IMR-90 (cell line): ENCODE results near the gene EBF3. TPM values are rescaled to one million over a fixed set of nuclear protein-coding genes. Genes with fewer than 3 reads are reported as not detected.

Experiments
- ATAC-seq: fragments of 200-7000 bp; cut with Tn5 transposase; 2 replicates; pipeline ENCODE4 v1.9.1; 2020; ENCODE audit warnings: low read depth, mild to moderate bottlenecking, moderate library complexity
- BruUV-seq: library from RNA; stranded (reverse); fragments of 400-500 nt; replicated peaks from 2 replicates; lab custom pipeline; 2021; lab: Mats Ljungman, UMichigan
- CTCF ChIA-PET: fragments of 300-600 bp; formaldehyde crosslinking; extraction: SDS; loops from one replicate; lab custom pipeline; 2021; ENCODE audit warnings: antibody characterized with exemption; lab: Yijun Ruan, JAX
- POLR2A ChIA-PET: fragments of 300-600 bp; sonication (Branson Sonifier 250); formaldehyde crosslinking; loops from one replicate; lab custom pipeline; 2022; ENCODE audit warnings: antibody characterized with exemption; ENCODE audit not compliant: unreplicated experiment; lab: Charles Lee
- DNase-seq: peaks from one replicate; pipeline ENCODE4 v3.0.0; 2013
- H2AFZ ChIP-seq: replicated peaks from 2 replicates; pipeline ENCODE3; 2013; ENCODE audit warnings: low read length, mild to moderate bottlenecking; ENCODE audit not compliant: poor library complexity
- H2AK5ac ChIP-seq: 2 replicates; pipeline ENCODE4 v1.6.1; 2013; ENCODE audit warnings: low read depth, low read length, inconsistent platforms
- H2AK9ac ChIP-seq: replicated peaks from 2 replicates; pipeline ENCODE3; 2013; ENCODE audit warnings: mild to moderate bottlenecking, low read depth, low read length, moderate library complexity; ENCODE audit not compliant: poor library complexity
- H2BK120ac ChIP-seq: 2 replicates; pipeline ENCODE4 v1.6.1; 2013; ENCODE audit warnings: low read depth, low read length, inconsistent platforms
- H2BK15ac ChIP-seq: 3 replicates; pipeline ENCODE4 v1.6.1; 2013; ENCODE audit warnings: low read depth, low read length, inconsistent platforms
- H2BK20ac ChIP-seq: 2 replicates; pipeline ENCODE4 v1.6.1; 2013; ENCODE audit warnings: low read depth, mild to moderate bottlenecking, inconsistent platforms, low read length, moderate library complexity
- H2BK5ac ChIP-seq: 2 replicates; pipeline ENCODE4 v1.6.1; 2013; ENCODE audit warnings: mild to moderate bottlenecking, low read depth, low read length, inconsistent platforms; ENCODE audit not compliant: poor library complexity, severe bottlenecking
- H3K14ac ChIP-seq: replicated peaks from 2 replicates; pipeline ENCODE4 v1.6.1; 2013; ENCODE audit warnings: low read depth, low read length, inconsistent platforms
- H3K18ac ChIP-seq: 2 replicates; pipeline ENCODE4 v1.6.1; 2013; ENCODE audit warnings: low read depth, low read length, control low read depth
- H3K23ac ChIP-seq: 2 replicates; pipeline ENCODE4 v1.6.1; 2013; ENCODE audit warnings: low read depth, low read length, inconsistent platforms
- H3K27ac ChIP-seq: 2 replicates; pipeline ENCODE4 v1.5.1; 2013; ENCODE audit warnings: mild to moderate bottlenecking, control low read depth, low read length; ENCODE audit not compliant: insufficient read depth
- H3K27me3 ChIP-seq: 2 replicates; pipeline ENCODE4 v1.6.1; 2013; ENCODE audit warnings: low read length; ENCODE audit not compliant: control insufficient read depth, insufficient read depth
- H3K36me3 ChIP-seq: 2 replicates; pipeline ENCODE4 v1.6.1; 2013; ENCODE audit warnings: low read length, mixed read lengths; ENCODE audit not compliant: control insufficient read depth, insufficient read depth
- H3K4ac ChIP-seq: 2 replicates; pipeline ENCODE4 v1.6.1; 2013; ENCODE audit warnings: low read depth, low read length, inconsistent platforms
- H3K4me1 ChIP-seq: 2 replicates; pipeline ENCODE4 v1.6.1; 2013; ENCODE audit warnings: low read length, mixed read lengths; ENCODE audit not compliant: control insufficient read depth, insufficient read depth
- H3K4me2 ChIP-seq: 2 replicates; pipeline ENCODE4 v1.6.1; 2013; ENCODE audit warnings: low read depth, mild to moderate bottlenecking, control low read depth, low read length, moderate library complexity
- H3K4me3 ChIP-seq: 2 replicates; pipeline ENCODE4 v1.5.1; 2013; ENCODE audit warnings: low read depth, mild to moderate bottlenecking, control low read depth, low read length, moderate library complexity; ENCODE audit not compliant: insufficient read depth
- H3K56ac ChIP-seq: 2 replicates; pipeline ENCODE4 v1.6.1; 2013; ENCODE audit warnings: low read length, inconsistent platforms; ENCODE audit not compliant: insufficient read depth; ENCODE audit errors: extremely low read depth
- H3K79me1 ChIP-seq, 2 experiments: 2 replicates each; pipeline ENCODE4 v1.6.1; 2013; ENCODE audit warnings: low read length in 2 of 2, inconsistent platforms in 1 of 2, low read depth in 1 of 2
- H3K9ac ChIP-seq: 2 replicates; pipeline ENCODE4 v1.6.1; 2013; ENCODE audit warnings: low read depth, low read length, control low read depth
- H3K9me1 ChIP-seq: 2 replicates; pipeline ENCODE4 v1.6.1; 2013; ENCODE audit warnings: low read length, inconsistent platforms; ENCODE audit not compliant: insufficient read depth
- H3K9me3 ChIP-seq: 2 replicates; pipeline ENCODE4 v1.6.1; 2013; ENCODE audit warnings: low read length; ENCODE audit not compliant: control insufficient read depth, insufficient read depth
- H4K20me1 ChIP-seq: 2 replicates; pipeline ENCODE4 v1.6.1; 2013; ENCODE audit warnings: low read length, inconsistent platforms; ENCODE audit not compliant: insufficient read depth
- H4K5ac ChIP-seq: 2 replicates; pipeline ENCODE4 v1.6.1; 2013; ENCODE audit warnings: mild to moderate bottlenecking, low read depth, low read length, control low read depth
- H4K8ac ChIP-seq, 2 experiments: 2 replicates each; pipeline ENCODE4 v1.6.1; 2013; ENCODE audit warnings: low read depth in 2 of 2, low read length in 2 of 2, control low read depth in 1 of 2, inconsistent platforms in 1 of 2
- H4K91ac ChIP-seq: 2 replicates; pipeline ENCODE4 v1.6.1; 2013; ENCODE audit warnings: low read depth, low read length, inconsistent platforms; ENCODE audit not compliant: insufficient read depth
- CEBPB ChIP-seq: IDR thresholded peaks from 2 replicates; pipeline ENCODE4 v1.6.1; 2012; ENCODE audit warnings: low read depth, low read length, improper control_type of control experiment
- FOS ChIP-seq: fragments of 150-350 bp; IDR thresholded peaks from 2 replicates; pipeline ENCODE4 v1.6.1; 2016; ENCODE audit warnings: low read depth, low read length
- MAFK ChIP-seq: IDR thresholded peaks from 2 replicates; pipeline ENCODE4 v1.6.1; 2012; ENCODE audit warnings: low read depth, low read length, improper control_type of control experiment
- NFE2L2 ChIP-seq: fragments of 150-350 bp; IDR thresholded peaks from 2 replicates; pipeline ENCODE4 v1.6.1; 2016; ENCODE audit warnings: low read depth, mild to moderate bottlenecking, low read length
- POLR2A ChIP-seq: IDR thresholded peaks from 2 replicates; pipeline ENCODE4 v1.6.1; 2012; ENCODE audit warnings: mild to moderate bottlenecking, low read depth, low read length
- RAD21 ChIP-seq: IDR thresholded peaks from 2 replicates; pipeline ENCODE4 v1.6.1; 2012; ENCODE audit warnings: low read length, improper control_type of control experiment
- RCOR1 ChIP-seq: IDR thresholded peaks from 2 replicates; pipeline ENCODE4 v1.6.1; 2012; ENCODE audit warnings: mild to moderate bottlenecking, low read length, improper control_type of control experiment; ENCODE audit not compliant: insufficient replicate concordance
- RFX5 ChIP-seq: IDR thresholded peaks from 2 replicates; pipeline ENCODE4 v1.8.0; 2012; ENCODE audit warnings: low read depth, mild to moderate bottlenecking, low read length, moderate library complexity
- WGBS, 2 experiments: methylation state at CpG; one replicate each; pipeline versions ENCODE4 v1.1.5 to v1.1.7; 2013; ENCODE audit warnings: missing lambda C conversion rate in 2 of 2; ENCODE audit not compliant: insufficient read length in 1 of 2; ENCODE audit errors: extremely low coverage in 2 of 2; 5-methylcytosine and 5-hydroxymethylcytosine counted together
- dilution Hi-C: fragments of 300-500 bp; cut with HindIII; formaldehyde crosslinking; loops from one replicate; pipeline ENCODE4 v1.14.3; 2018; ENCODE audit warnings: low sequenced_read_pairs; ENCODE audit not compliant: unreplicated experiment
- in situ Hi-C: fragments of 300-500 bp; cut with MboI; formaldehyde crosslinking; loops from 3 replicates; pipeline ENCODE4 v1.14.3; 2019; ENCODE audit warnings: low sequenced_read_pairs, inconsistent platforms, mixed read lengths
- intact Hi-C: fragments of 100-400 bp; cut with micrococcal nuclease; formaldehyde crosslinking; loops from 2 replicates; pipeline ENCODE4 v1.10.0; 2022
- polyA plus RNA-seq, 3 experiments: library from polyadenylated mRNA; depleted of rRNA; stranded (reverse); fragments of >200 nt; gene quantifications; 2 replicates each; pipeline ENCODE4 v1.2.3, GENCODE V29; 2012; ENCODE audit warnings: low replicate concordance in 1 of 3
- total RNA-seq: library from RNA; depleted of rRNA; stranded (reverse); fragments of >200 nt; gene quantifications from 2 replicates; pipeline ENCODE4 v1.2.3, GENCODE V29; 2012
- TF ChIP-seq, protein P1 (sequence below): fragments of 150-350 bp; IDR thresholded peaks from 2 replicates; pipeline ENCODE4 v1.6.1; 2017; ENCODE audit warnings: mild to moderate bottlenecking, antibody characterized with exemption, low read length, low read depth

EBF3 gene
- total and polyA plus RNA-seq, 2 of the 4 experiments (the other 2 are of a cell fraction): 0.36 to 0.70 TPM

- Histone ChIP-seq H3K9me3 (no peaks in the 10 kb centered on the region), H3K14ac (no peak overlapping the region), H2AFZ (no peak overlapping the region), H3K23ac (no peak overlapping the region), H3K4ac (no peak overlapping the region), H3K27ac (no peak overlapping the region), H3K18ac (no peak overlapping the region), H4K20me1 (no peaks in the 10 kb centered on the region; the same call in 1 of the 2 replicates), H3K36me3 (no peaks in the 10 kb centered on the region), H4K8ac (no peak overlapping the region), H3K9ac (no peak overlapping the region), H2BK120ac (no peak overlapping the region), H3K4me2 (no peak overlapping the region), H4K5ac (no peak overlapping the region), H2AK9ac (no peak overlapping the region), H2AK5ac (no peak overlapping the region), H2BK15ac (no peak overlapping the region), H2BK5ac (no peak overlapping the region), H3K79me1 (no peaks in the 10 kb centered on the region), H3K9me1 (no peaks in the 10 kb centered on the region), H3K4me3 (no peak overlapping the region), H2BK20ac (no peak overlapping the region), H3K27me3 (no peaks in the 10 kb centered on the region), H4K91ac (no peak overlapping the region), H3K4me1 (no peaks in the 10 kb centered on the region), H3K56ac (no peak overlapping the region)
- TF ChIP-seq RFX5 (no peak), CEBPB (no peak), POLR2A (no peak), FOS (no peak), RAD21 (no peak), RCOR1 (no peak), MAFK (no peak), NFE2L2 (no peak)
- TF ChIP-seq, protein P1, sequence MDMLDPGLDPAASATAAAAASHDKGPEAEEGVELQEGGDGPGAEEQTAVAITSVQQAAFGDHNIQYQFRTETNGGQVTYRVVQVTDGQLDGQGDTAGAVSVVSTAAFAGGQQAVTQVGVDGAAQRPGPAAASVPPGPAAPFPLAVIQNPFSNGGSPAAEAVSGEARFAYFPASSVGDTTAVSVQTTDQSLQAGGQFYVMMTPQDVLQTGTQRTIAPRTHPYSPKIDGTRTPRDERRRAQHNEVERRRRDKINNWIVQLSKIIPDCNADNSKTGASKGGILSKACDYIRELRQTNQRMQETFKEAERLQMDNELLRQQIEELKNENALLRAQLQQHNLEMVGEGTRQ: no peak
- intact Hi-C loops: no loop called here
- ATAC-seq: no peak
- dilution Hi-C loops: no loop called here
- POLR2A ChIA-PET: no interaction called here
- WGBS, 2 experiments: no CpG with 5 or more reads among the region's 7 CpGs
- CTCF ChIA-PET: no interaction called here
- no TSS peak for BruUV-seq
- in situ Hi-C loops: no loop called here
- DNase-seq: no peak
Measured at GRCh38 chr10:129935867-129936152, 28.3 kb downstream of the EBF3 start.
